HCT116 (cell line): ENCODE results near the gene MEGF6. TPM values are rescaled to one million over a fixed set of nuclear protein-coding genes. Genes with fewer than 3 reads are reported as not detected.
"Not testable (repeated sequence)": the region's sequence is repeated elsewhere in the genome, so short reads cannot be mapped to it uniquely, and the experiment has no call there.

Source experiments
- ATAC-seq: fragments of 200-7000 bp; cut with Tn5 transposase; 2 replicates; pipeline ENCODE4 v1.9.1; 2020; ENCODE audit warnings: mild to moderate bottlenecking, moderate library complexity
- BruUV-seq: library from RNA; stranded (reverse); fragments of 400-500 nt; replicated peaks from 2 replicates; lab custom pipeline; 2021; lab: Mats Ljungman, UMichigan
- CTCF ChIA-PET: fragments of 300-600 bp; sonication (Branson Sonifier 250); formaldehyde crosslinking; loops from one replicate; lab custom pipeline; 2021; ENCODE audit warnings: antibody characterized with exemption; lab: Charles Lee
- POLR2A ChIA-PET: fragments of 300-600, 350-600 bp; sonication (Branson Sonifier 250); formaldehyde crosslinking; loops from one replicate; lab custom pipeline; 2021; ENCODE audit warnings: antibody characterized with exemption; lab: Charles Lee
- RAD21 ChIA-PET, 2 experiments: fragments of 300-600 bp; sonication (Branson Sonifier 250); formaldehyde crosslinking; loops; one replicate each; lab custom pipeline; 2023; ENCODE audit warnings: low total read pairs in 2 of 2; ENCODE audit not compliant: uncharacterized antibody in 2 of 2, unreplicated experiment in 2 of 2, low non-redundant PET in 1 of 2; lab: Charles Lee
- DNase-seq: peaks from one replicate; pipeline ENCODE4 v3.0.0-alpha.2; 2010; ENCODE audit warnings: low read depth, low spot score
- H2AFZ ChIP-seq: fragments of 200-600 bp; shearing (Covaris generic), sonication (generic); 2 replicates; pipeline ENCODE4 v1.6.1; 2017; ENCODE audit warnings: low read depth, mixed run types, mixed read lengths, antibody characterized with exemption, low read length; ENCODE audit not compliant: poor library complexity, severe bottlenecking
- H3K27ac ChIP-seq: 2 replicates; pipeline ENCODE4 v1.5.1; 2012; ENCODE audit warnings: low read depth, low read length
- H3K27me3 ChIP-seq: fragments of 200-600 bp; sonication (generic); 2 replicates; pipeline ENCODE4 v1.6.1; 2016; ENCODE audit warnings: mixed run types, low read length, mixed read lengths; ENCODE audit not compliant: insufficient read depth
- H3K36me3 ChIP-seq, 2 experiments: fragments of 200-500 bp in 1 of 2; fragments of 200-600 bp in 1 of 2; sonication (Bioruptor generic) in 1 of 2; sonication (generic) in 1 of 2; 2 replicates each; pipeline versions ENCODE4 v1.5.1 to v1.6.1; 2014 to 2016; ENCODE audit warnings: low read length in 2 of 2, inconsistent platforms in 1 of 2, mixed read lengths in 1 of 2, mixed run types in 1 of 2; ENCODE audit not compliant: insufficient read depth in 2 of 2, control insufficient read depth in 1 of 2
- H3K4me1 ChIP-seq, 2 experiments: fragments of 200-600 bp in 1 of 2; sonication (generic) in 1 of 2; 2 replicates each; pipeline versions ENCODE4 v1.5.1 to v1.6.1; 2012 to 2017; ENCODE audit warnings: low read length in 2 of 2, inconsistent platforms in 1 of 2, mild to moderate bottlenecking in 1 of 2, mixed read lengths in 1 of 2, mixed run types in 1 of 2, moderate library complexity in 1 of 2; ENCODE audit not compliant: insufficient read depth in 2 of 2, control insufficient read depth in 1 of 2
- H3K4me2 ChIP-seq: fragments of 200-600 bp; sonication (generic); 2 replicates; pipeline ENCODE4 v1.6.1; 2017; ENCODE audit warnings: mixed run types, low read length, mixed read lengths
- H3K4me3 ChIP-seq, 2 experiments: fragments of 200-600 bp in 1 of 2; sonication (generic) in 1 of 2; replicated peaks in 1 of 2; 2 replicates each; pipeline ENCODE4 v1.5.1; 2011 to 2016; ENCODE audit warnings: low read length in 2 of 2, control low read depth in 1 of 2, low read depth in 1 of 2, mild to moderate bottlenecking in 1 of 2, mixed read lengths in 1 of 2, mixed run types in 1 of 2
- H3K79me2 ChIP-seq: fragments of 200-600 bp; sonication (generic); 2 replicates; pipeline ENCODE4 v1.6.1; 2017; ENCODE audit warnings: mild to moderate bottlenecking, mixed run types, low read length, moderate library complexity, mixed read lengths; ENCODE audit not compliant: insufficient read depth
- H3K9ac ChIP-seq: fragments of 200-600 bp; sonication (generic); 2 replicates; pipeline ENCODE4 v1.6.1; 2016; ENCODE audit warnings: low read length, mixed read lengths
- H3K9me2 ChIP-seq: fragments of 200-600 bp; sonication (generic), shearing (Covaris generic); 2 replicates; pipeline ENCODE4 v1.6.1; 2017; ENCODE audit warnings: mixed run types, mild to moderate bottlenecking, moderate library complexity; ENCODE audit not compliant: insufficient read depth
- H3K9me3 ChIP-seq, 2 experiments: fragments of 200-500 bp in 1 of 2; fragments of 200-600 bp in 1 of 2; sonication (Bioruptor generic) in 1 of 2; sonication (generic) in 1 of 2; 2 replicates each; pipeline ENCODE4 v1.6.1; 2014 to 2017; ENCODE audit warnings: low read length in 2 of 2, mixed read lengths in 2 of 2, inconsistent platforms in 1 of 2, low read depth in 1 of 2, mild to moderate bottlenecking in 1 of 2, mixed run types in 1 of 2, moderate library complexity in 1 of 2; ENCODE audit not compliant: control insufficient read depth in 1 of 2, insufficient read depth in 1 of 2
- H4K20me1 ChIP-seq: fragments of 200-600 bp; sonication (generic), shearing (Covaris generic); 2 replicates; pipeline ENCODE4 v1.6.1; 2017; ENCODE audit warnings: mixed run types, mild to moderate bottlenecking, moderate library complexity; ENCODE audit not compliant: insufficient read depth
- EGR1 ChIP-seq: IDR thresholded peaks from 2 replicates; pipeline ENCODE4 v1.6.1; 2012; ENCODE audit warnings: low read depth
- FOSL1 ChIP-seq: IDR thresholded peaks from 2 replicates; pipeline ENCODE4 v1.6.1; 2012; ENCODE audit warnings: low read depth
- MAX ChIP-seq: IDR thresholded peaks from 2 replicates; pipeline ENCODE4 v1.6.1; 2012
- SP1 ChIP-seq: IDR thresholded peaks from 2 replicates; pipeline ENCODE4 v1.6.1; 2012; ENCODE audit warnings: low read depth
- intact Hi-C: fragments of 100-400 bp; cut with micrococcal nuclease; formaldehyde crosslinking; loops from 2 replicates; pipeline ENCODE4 v1.10.0; 2022
- total RNA-seq: library from RNA; stranded (reverse); gene quantifications from one replicate; pipeline ENCODE4 v1.2.1, GENCODE V29; 2021; ENCODE audit not compliant: unreplicated experiment
- TF ChIP-seq, protein P1 (sequence below): IDR thresholded peaks from 2 replicates; pipeline ENCODE4 v1.6.1; 2012

The MEGF6 gene
- total RNA-seq, 1 experiment from 2014 or later = 47.6 TPM

GRCh38 chr1:3573500-3573899 lies 37.8 kb downstream of the MEGF6 start:
- intact Hi-C loops = no loop called here
- no peak for ATAC-seq

GRCh38 chr1:3572638-3573037 lies 38.7 kb downstream of the MEGF6 start:
- H3K36me3 ChIP-seq, H3K27ac ChIP-seq, POLR2A ChIA-PET, intact Hi-C loops, H3K9ac ChIP-seq, H3K4me1 ChIP-seq, RAD21 ChIA-PET, H3K9me2 ChIP-seq, BruUV-seq, H3K79me2 ChIP-seq, H3K27me3 ChIP-seq, H2AFZ ChIP-seq, CTCF ChIA-PET, H3K9me3 ChIP-seq, H3K4me2 ChIP-seq, DNase-seq, H3K4me3 ChIP-seq, H4K20me1 ChIP-seq, ATAC-seq: not testable (repeated sequence)

More at GRCh38 chr1:3573500-3573899, 37.8 kb downstream of the MEGF6 start:
- H3K4me1 ChIP-seq = no peaks in the 10 kb centered on the region
- no peaks in the 10 kb centered on the region for H3K9me3 ChIP-seq
- ChIA-PET CTCF (no interaction called here), POLR2A (no interaction called here), RAD21 (no interaction called here)
- no peaks in the 10 kb centered on the region for H3K36me3 ChIP-seq
- H3K4me3 ChIP-seq = no peak overlapping the region
- no peaks in the 10 kb centered on the region for H3K9me2 ChIP-seq
- H3K27me3 ChIP-seq = no peaks in the 10 kb centered on the region
- H4K20me1 ChIP-seq = no peaks in the 10 kb centered on the region
- H3K9ac ChIP-seq = no peak overlapping the region
- H3K27ac ChIP-seq = no peak overlapping the region
- H2AFZ ChIP-seq = no peak overlapping the region
- BruUV-seq = no TSS peak
- H3K79me2 ChIP-seq = no peaks in the 10 kb centered on the region
- no peak for DNase-seq
- no peak overlapping the region for H3K4me2 ChIP-seq
- TF ChIP-seq, protein P1, sequence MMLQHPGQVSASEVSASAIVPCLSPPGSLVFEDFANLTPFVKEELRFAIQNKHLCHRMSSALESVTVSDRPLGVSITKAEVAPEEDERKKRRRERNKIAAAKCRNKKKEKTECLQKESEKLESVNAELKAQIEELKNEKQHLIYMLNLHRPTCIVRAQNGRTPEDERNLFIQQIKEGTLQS = no peak
- TF ChIP-seq FOSL1 (no peak), SP1 (no peak), MAX (no peak), EGR1 (no peak)
